Left ventricle myocardium inferior (tissue), 1 donor: ENCODE results near the gene ELMOD3. TPM values are rescaled to one million over a fixed set of nuclear protein-coding genes. Genes with fewer than 3 reads are reported as not detected.
"Not testable (repeated sequence)": the region's sequence is repeated elsewhere in the genome, so short reads cannot be mapped to it uniquely, and the experiment has no call there.

Experiments
- DNase-seq: peaks from one replicate; pipeline ENCODE4 v3.0.0-alpha.2; 2020
- H3K27ac ChIP-seq: fragments of 200-600 bp; replicated peaks from 2 replicates; pipeline ENCODE4 v1.8.0; 2021
- H3K27me3 ChIP-seq: fragments of 200-600 bp; 2 replicates; pipeline ENCODE4 v1.8.0; 2021; ENCODE audit warnings: low read depth
- H3K36me3 ChIP-seq: fragments of 200-600 bp; 2 replicates; pipeline ENCODE4 v1.8.0; 2021
- H3K4me1 ChIP-seq: fragments of 200-600 bp; 2 replicates; pipeline ENCODE4 v1.8.0; 2021
- H3K4me3 ChIP-seq: fragments of 200-600 bp; 2 replicates; pipeline ENCODE4 v1.8.0; 2021; ENCODE audit warnings: mild to moderate bottlenecking, moderate library complexity
- H3K9me3 ChIP-seq: fragments of 200-600 bp; replicated peaks from 2 replicates; pipeline ENCODE4 v1.8.0; 2021
- CTCF ChIP-seq: fragments of 200-600 bp; IDR thresholded peaks from 2 replicates; pipeline ENCODE4 v1.8.0; 2021; ENCODE audit warnings: antibody characterized with exemption, mild to moderate bottlenecking, borderline replicate concordance
- intact Hi-C: fragments of 100-400 bp; cut with micrococcal nuclease; formaldehyde crosslinking; loops from one replicate; pipeline ENCODE4 v1.11.0; 2022
- total RNA-seq: library from RNA; stranded (reverse); fragmentation: NEBNext Ultra II Directional; extraction: Animal tissue kit (Norgen Biotek cat#: 25700); gene quantifications from one replicate; pipeline ENCODE4 v1.2.1, GENCODE V29; 2021
- donor health status: DM: no; HTN: yes; CAD: no; lungs with severe emphysema.

Gene ELMOD3
- total RNA-seq, 1 donor from 2014 or later: 10.6 TPM

- H3K36me3 ChIP-seq: peaks cover 62% of the 10 kb centered on the region
Measured at GRCh38 chr2:85371045-85371444, 16.5 kb downstream of the ELMOD3 start.

GRCh38 chr2:85376291-85377065 lies 21.9 kb downstream of the ELMOD3 start:
- no peak for DNase-seq
- no peak for TF ChIP-seq CTCF
- Histone ChIP-seq H3K4me1 (no peaks in the 10 kb centered on the region), H3K27me3 (no peaks in the 10 kb centered on the region), H3K27ac (no peak overlapping the region), H3K36me3 (peaks cover 82% of the 10 kb centered on the region), H3K4me3 (no peak overlapping the region), H3K9me3 (peaks cover 11% of the 10 kb centered on the region)
- intact Hi-C loops: no loop called here

More at GRCh38 chr2:85371045-85371444, 16.5 kb downstream of the ELMOD3 start:
- Histone ChIP-seq H3K27ac (no peak overlapping the region), H3K9me3 (peaks cover 11% of the 10 kb centered on the region), H3K4me1 (no peaks in the 10 kb centered on the region), H3K27me3 (no peaks in the 10 kb centered on the region), H3K4me3 (no peak overlapping the region)
- intact Hi-C loops: no loop called here
- DNase-seq: no peak
- TF ChIP-seq CTCF: no peak

- H3K4me3 ChIP-seq: no peak overlapping the region
- peaks cover 11% of the 10 kb centered on the region for H3K9me3 ChIP-seq
- no peak for TF ChIP-seq CTCF
- H3K36me3 ChIP-seq: peaks cover 82% of the 10 kb centered on the region
- intact Hi-C loops: no loop called here
- no peak for DNase-seq
- H3K27ac ChIP-seq: no peak overlapping the region
- no peaks in the 10 kb centered on the region for H3K4me1 ChIP-seq
- H3K27me3 ChIP-seq: no peaks in the 10 kb centered on the region
Measured at GRCh38 chr2:85377083-85377482, 22.5 kb downstream of the ELMOD3 start.

GRCh38 chr2:85378257-85378656 lies 23.7 kb downstream of the ELMOD3 start:
- DNase-seq: no peak

GRCh38 chr2:85380048-85380447 lies 25.5 kb downstream of the ELMOD3 start:
- Histone ChIP-seq H3K4me3 (no peak overlapping the region), H3K36me3 (peaks cover 88% of the 10 kb centered on the region), H3K4me1 (no peaks in the 10 kb centered on the region), H3K27me3 (no peaks in the 10 kb centered on the region), H3K27ac (no peak overlapping the region), H3K9me3 (no peaks in the 10 kb centered on the region)
- no peak for DNase-seq
- TF ChIP-seq CTCF: no peak
- intact Hi-C loops: no loop called here

More at GRCh38 chr2:85378257-85378656, 23.7 kb downstream of the ELMOD3 start:
- Histone ChIP-seq H3K4me1 (no peaks in the 10 kb centered on the region), H3K9me3 (peaks cover 11% of the 10 kb centered on the region), H3K36me3 (peaks cover 81% of the 10 kb centered on the region), H3K27ac (no peak overlapping the region), H3K4me3 (no peak overlapping the region), H3K27me3 (no peaks in the 10 kb centered on the region)
- intact Hi-C loops: no loop called here
- TF ChIP-seq CTCF: no peak

GRCh38 chr2:85383151-85383550 lies 28.6 kb downstream of the ELMOD3 start:
- H3K9me3 ChIP-seq, H3K27ac ChIP-seq, intact Hi-C loops, H3K27me3 ChIP-seq, H3K4me3 ChIP-seq, DNase-seq, H3K4me1 ChIP-seq: not testable (repeated sequence)
- H3K36me3 ChIP-seq: peaks cover 92% of the 10 kb centered on the region
